B cell (primary cell): Measurements from ENCODE around the gene FIGNL2. TPM values are rescaled to one million over a fixed set of nuclear protein-coding genes. Genes with fewer than 3 reads are reported as not detected.

Experiments
- ATAC-seq: fragments of 200-7000 bp; cut with Tn5 transposase; one replicate; pipeline ENCODE4 v1.10.0; 2021; ENCODE audit warnings: low read depth, mild to moderate bottlenecking, moderate number of reproducible peaks, moderate library complexity
- CTCF ChIA-PET: fragments of 350-600 bp; sonication (Branson Sonifier 250); formaldehyde crosslinking; loops from one replicate; lab custom pipeline; 2021; ENCODE audit warnings: antibody characterized with exemption, inconsistent platforms; lab: Charles Lee
- POLR2A ChIA-PET: fragments of 350-600 bp; sonication (Branson Sonifier 250); formaldehyde crosslinking; loops from one replicate; lab custom pipeline; 2021; ENCODE audit warnings: antibody characterized with exemption; lab: Charles Lee
- DNase-seq: peaks from one replicate; pipeline ENCODE4 v3.0.0; 2013
- H2AFZ ChIP-seq: 2 replicates; pipeline ENCODE4 v1.6.1; 2012; ENCODE audit warnings: mild to moderate bottlenecking, low read depth, low read length; ENCODE audit not compliant: insufficient read depth, poor library complexity, severe bottlenecking
- H3K27ac ChIP-seq, 2 donors: 1 replicate in 1 of 2; 2 replicates in 1 of 2; pipeline ENCODE4 v1.5.1; 2012 to 2013; ENCODE audit warnings: low read length in 2 of 2, mild to moderate bottlenecking in 2 of 2, moderate library complexity in 1 of 2
- H3K27me3 ChIP-seq, 4 experiments: fragments of 200-600 bp in 1 of 4; sonication (generic) in 1 of 4; replicated peaks in 1 of 4; 1 replicate in 2 of 4; 2 replicates in 2 of 4; pipeline versions ENCODE4 v1.6.1 to v1.7.0; 2013 to 2016; ENCODE audit warnings: low read length in 3 of 4, mild to moderate bottlenecking in 2 of 4, mixed read lengths in 1 of 4, moderate library complexity in 1 of 4; ENCODE audit not compliant: insufficient read depth in 4 of 4, control insufficient read depth in 3 of 4; ENCODE audit errors: control extremely low read depth in 1 of 4
- H3K36me3 ChIP-seq, 2 experiments: replicated peaks in 1 of 2; 1 replicate in 1 of 2; 2 replicates in 1 of 2; pipeline versions ENCODE4 v1.6.1 to v1.7.1; 2013; ENCODE audit warnings: low read length in 1 of 2; ENCODE audit not compliant: insufficient read depth in 2 of 2, control insufficient read depth in 1 of 2; ENCODE audit errors: control extremely low read depth in 1 of 2, extremely low read depth in 1 of 2
- H3K4me1 ChIP-seq, 2 donors: fragments of 200-600 bp in 1 of 2; sonication (generic) in 1 of 2; 1 replicate in 1 of 2; 2 replicates in 1 of 2; pipeline versions ENCODE4 v1.5.1 to v1.6.1; 2013 to 2017; ENCODE audit warnings: low read length in 2 of 2; ENCODE audit not compliant: control insufficient read depth in 2 of 2, insufficient read depth in 2 of 2
- H3K4me2 ChIP-seq: replicated peaks from 2 replicates; pipeline ENCODE3; 2012; ENCODE audit warnings: mild to moderate bottlenecking, low read depth, low read length; ENCODE audit not compliant: poor library complexity, severe bottlenecking
- H3K4me3 ChIP-seq, 5 experiments: fragments of 200-600 bp in 1 of 5; sonication (generic) in 1 of 5; 1 replicate in 3 of 5; 2 replicates in 2 of 5; pipeline versions ENCODE4 v1.5.1 to v1.7.0; 2011 to 2016; ENCODE audit warnings: low read length in 4 of 5, mild to moderate bottlenecking in 4 of 5, low read depth in 2 of 5, control low read depth in 1 of 5, moderate library complexity in 1 of 5; ENCODE audit not compliant: insufficient read depth in 1 of 5; ENCODE audit errors: control extremely low read depth in 1 of 5, extremely low read depth in 1 of 5
- H3K79me2 ChIP-seq: fragments of 200-600 bp; sonication (generic); one replicate; pipeline ENCODE4 v1.6.0; 2016; ENCODE audit warnings: low read length; ENCODE audit not compliant: control insufficient read depth, insufficient read depth
- H3K9ac ChIP-seq: fragments of 200-600 bp; sonication (generic); 2 replicates; pipeline ENCODE4 v1.6.1; 2017; ENCODE audit warnings: mild to moderate bottlenecking, low read length, moderate library complexity
- H3K9me3 ChIP-seq, 3 donors: one replicate each; pipeline versions ENCODE4 v1.6.1 to v1.7.1; 2013; ENCODE audit warnings: low read length in 2 of 3; ENCODE audit not compliant: control insufficient read depth in 2 of 3, insufficient read depth in 1 of 3; ENCODE audit errors: control extremely low read depth in 1 of 3
- H4K20me1 ChIP-seq: 2 replicates; pipeline ENCODE4 v1.6.0; 2012; ENCODE audit warnings: mild to moderate bottlenecking, low read length; ENCODE audit not compliant: insufficient read depth, control insufficient read depth, poor library complexity, severe bottlenecking
- H3K27ac Mint-ChIP-seq: one replicate; pipeline ENCODE4 v1.8.0; 2021; ENCODE audit warnings: mixed read lengths
- H3K27me3 Mint-ChIP-seq: one replicate; pipeline ENCODE4 v1.8.0; 2021; ENCODE audit warnings: mixed read lengths
- H3K4me1 Mint-ChIP-seq: one replicate; pipeline ENCODE4 v1.8.0; 2021; ENCODE audit warnings: mixed read lengths
- H3K4me3 Mint-ChIP-seq: one replicate; pipeline ENCODE4 v1.8.0; 2021; ENCODE audit warnings: mixed read lengths
- H3K9me3 Mint-ChIP-seq: one replicate; pipeline ENCODE4 v1.8.0; 2022; ENCODE audit warnings: mixed read lengths; ENCODE audit not compliant: insufficient read depth
- CTCF ChIP-seq: fragments of 200-600 bp; IDR thresholded peaks from one replicate; pipeline ENCODE4 v1.8.0; 2022; ENCODE audit warnings: antibody characterized with exemption, mild to moderate bottlenecking
- EZH2 ChIP-seq: IDR thresholded peaks from 2 replicates; pipeline ENCODE4 v1.6.1; 2012; ENCODE audit warnings: borderline replicate concordance, low read depth, mild to moderate bottlenecking, moderate library complexity, low read length; ENCODE audit not compliant: insufficient read depth, poor library complexity, severe bottlenecking
- WGBS: methylation state at CpG from one replicate; pipeline ENCODE4 v1.1.5; 2013; ENCODE audit warnings: missing lambda C conversion rate; ENCODE audit not compliant: insufficient coverage; 5-methylcytosine and 5-hydroxymethylcytosine counted together
- intact Hi-C: fragments of 100-400 bp; cut with micrococcal nuclease; formaldehyde crosslinking; loops from one replicate; pipeline ENCODE4 v1.10.0; 2022
- polyA plus RNA-seq: library from polyadenylated mRNA; depleted of rRNA; stranded (reverse); fragments of >200 nt; gene quantifications from 2 replicates; pipeline ENCODE4 v1.2.3, GENCODE V29; 2012
- total RNA-seq, 2 donors: library from RNA; stranded (reverse); fragments of 120-200 nt in 1 of 2; gene quantifications; 1 replicate in 1 of 2; 2 replicates in 1 of 2; pipeline versions ENCODE4 v1.2.3 to v1.2.4, GENCODE V29; 2013 to 2022

Gene FIGNL2
- total and polyA plus RNA-seq, 2 donors (not counting 1 experiment from before 2014, with no cell fraction given) = 0.16 to 0.79 TPM

- 100% methylated on average over 2 of the region's 4 CpGs for WGBS
- DNase-seq = no peak
- no peaks in the 10 kb centered on the region for H3K9me3 Mint-ChIP-seq
- CTCF ChIA-PET = no interaction called here
- no peaks in the 10 kb centered on the region for H3K79me2 ChIP-seq
- peaks cover 47% of the 10 kb centered on the region for H3K27me3 Mint-ChIP-seq
- H3K9ac ChIP-seq = no peak overlapping the region
- no peak overlapping the region for H3K27ac Mint-ChIP-seq
- peaks cover 10 to 17% of the 10 kb centered on the region in 2 donors for H3K4me1 ChIP-seq
- no peak for ATAC-seq
- H3K9me3 ChIP-seq = no peaks in the 10 kb centered on the region
- no peak for TF ChIP-seq EZH2
- TF ChIP-seq CTCF = no peak
- intact Hi-C loops = no loop called here
- H3K4me1 Mint-ChIP-seq = peaks cover 18% of the 10 kb centered on the region
- no peak overlapping the region for H3K27ac ChIP-seq
- H3K36me3 ChIP-seq = no peaks in the 10 kb centered on the region
- H3K4me2 ChIP-seq = no peak overlapping the region
- no peak overlapping the region for H2AFZ ChIP-seq
- peaks cover 0 to 54% (median 12%) of the 10 kb centered on the region in 4 experiments for H3K27me3 ChIP-seq
- H4K20me1 ChIP-seq = no peaks in the 10 kb centered on the region
- no peak overlapping the region for H3K4me3 Mint-ChIP-seq
- POLR2A ChIA-PET = no interaction called here
- H3K4me3 ChIP-seq = no peak overlapping the region
Measured at GRCh38 chr12:51818566-51819300, 29.8 kb downstream of the FIGNL2 start.

- no peak for ATAC-seq
Measured at GRCh38 chr12:51818086-51818485, 30.4 kb downstream of the FIGNL2 start.

More at GRCh38 chr12:51818086-51818485, 30.4 kb downstream of the FIGNL2 start:
- Mint-ChIP-seq H3K4me1 (peaks cover 18% of the 10 kb centered on the region), H3K9me3 (no peaks in the 10 kb centered on the region), H3K4me3 (no peak overlapping the region), H3K27ac (no peak overlapping the region), H3K27me3 (peaks cover 51% of the 10 kb centered on the region)
- CTCF ChIA-PET = no interaction called here
- Histone ChIP-seq H3K9ac (no peak overlapping the region), H3K79me2 (no peaks in the 10 kb centered on the region), H3K4me2 (no peak overlapping the region), H3K36me3 (no peaks in the 10 kb centered on the region), H3K27ac (no peak overlapping the region), H2AFZ (no peak overlapping the region), H3K9me3 (no peaks in the 10 kb centered on the region), H4K20me1 (no peaks in the 10 kb centered on the region), H3K4me1 (peaks cover 10 to 18% of the 10 kb centered on the region in 2 donors), H3K4me3 (no peak overlapping the region), H3K27me3 (peaks cover 0 to 59% (median 15%) of the 10 kb centered on the region in 4 experiments)
- DNase-seq = no peak
- 100% methylated on average over 2 of the region's 5 CpGs for WGBS
- intact Hi-C loops = no loop called here
- POLR2A ChIA-PET = interaction anchor here (0.6 kb wide), 1 partner anchor 1277 kb away, joined by 4 read pairs; no protein-coding TSS in a partner anchor
- no peak for TF ChIP-seq CTCF
- no peak for TF ChIP-seq EZH2
